Measurements from ENCODE around the gene CD82. TPM values are rescaled to one million over a fixed set of nuclear protein-coding genes. Genes with fewer than 3 reads are reported as not detected.

CD82 gene
- total and polyA plus RNA-seq, 12 donors: 2.3 to 53.4 (median 17.8) TPM

DNA sequence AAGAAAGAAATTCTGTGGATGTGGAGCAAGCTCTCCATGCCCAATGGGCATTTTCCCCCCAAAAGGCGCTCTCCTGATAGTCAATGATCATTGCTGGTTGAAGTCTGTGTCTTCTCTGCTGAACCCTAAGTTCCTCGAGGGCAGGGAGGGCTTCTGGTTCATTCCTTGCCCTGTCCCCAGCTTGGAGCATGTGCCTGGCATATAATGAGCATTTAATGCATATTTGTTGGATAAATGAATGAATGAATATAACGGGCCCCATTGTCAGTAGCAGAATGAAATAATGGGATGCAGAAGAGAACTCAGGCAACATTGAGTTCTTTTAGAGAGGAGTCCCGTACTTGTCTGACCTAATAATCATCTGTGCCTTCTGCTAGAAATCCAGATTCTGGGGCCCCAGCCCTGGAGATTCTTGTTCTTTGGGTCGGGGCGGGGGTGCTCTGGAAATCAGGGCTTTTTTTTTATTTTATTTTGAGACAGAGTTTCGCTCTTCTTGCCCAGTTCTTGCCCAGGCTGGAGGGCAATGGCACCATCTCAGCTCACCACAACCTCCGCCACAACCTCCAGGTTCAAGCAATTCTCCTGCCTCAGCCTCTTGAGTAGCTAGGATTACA, 64.4 kb downstream of the CD82 start:
- Histone ChIP-seq H3K4me3 (no peak overlapping the region), H3K36me3 (replicated peaks in 1 of 2) (no peaks in the 10 kb centered on the region), H3K27ac (no peak overlapping the region), H3K4me1 (replicated peaks in 1 of 2) (peaks cover 9 to 15% of the 10 kb centered on the region in 2 donors), H3K9me3 (replicated peaks in 1 of 3) (no peaks in the 10 kb centered on the region), H3K27me3 (no peaks in the 10 kb centered on the region)
- intact Hi-C loops (cut with DNase I): loop anchor here (5.0 to 10.0 kb wide), 3 partner anchors 87 to 267 kb away; no protein-coding TSS in a partner anchor
- 85 to 96% (median 91%) methylated on average over 8 of the region's 8 CpGs for WGBS, 4 donors
- TF ChIP-seq CTCF (IDR thresholded peaks at IDR 0.05) (no peak), POLR2A (IDR thresholded peaks at IDR 0.05) (no peak)
- peak in 3 of 7 donors; percentile 7 to 14 (median 8) for DNase-seq

- intact Hi-C loops (cut with DNase I): no loop called here
- WGBS, 4 donors: 88 to 95% (median 92%) methylated on average over 7 of the region's 7 CpGs
- Histone ChIP-seq H3K36me3 (replicated peaks in 1 of 2) (no peaks in the 10 kb centered on the region), H3K4me1 (replicated peaks in 1 of 2) (peaks cover 9 to 18% of the 10 kb centered on the region in 2 donors), H3K4me3 (no peak overlapping the region), H3K27me3 (no peaks in the 10 kb centered on the region), H3K9me3 (replicated peaks in 1 of 3) (no peaks in the 10 kb centered on the region), H3K27ac (no peak overlapping the region)
- TF ChIP-seq CTCF (IDR thresholded peaks at IDR 0.05) (no peak), POLR2A (IDR thresholded peaks at IDR 0.05) (no peak)
- DNase-seq: peak in 3 of 7 donors; percentile 12 to 34 (median 12)
These were observed 65.2 kb downstream of the CD82 start for GRCh38 chr11:44630511-44631210.

GRCh38 chr11:44631831-44632230, 66.4 kb downstream of the CD82 start:
- TF ChIP-seq CTCF (IDR thresholded peaks at IDR 0.05): no peak
- no peak for TF ChIP-seq POLR2A (IDR thresholded peaks at IDR 0.05)
- H3K27me3 ChIP-seq: no peaks in the 10 kb centered on the region
- H3K27ac ChIP-seq: no peak overlapping the region
- H3K4me3 ChIP-seq: no peak overlapping the region
- intact Hi-C loops (cut with DNase I): no loop called here
- H3K4me1 ChIP-seq (replicated peaks in 1 of 2): peaks cover 9 to 18% of the 10 kb centered on the region in 2 donors
- H3K9me3 ChIP-seq (replicated peaks in 1 of 3): no peaks in the 10 kb centered on the region
- peak in 3 of 7 donors; percentile 9 to 45 (median 12) for DNase-seq
- WGBS, 4 donors: 74 to 81% (median 80%) methylated on average over 4 to 6 of the region's 6 CpGs
- no peaks in the 10 kb centered on the region for H3K36me3 ChIP-seq (replicated peaks in 1 of 2)

DNA sequence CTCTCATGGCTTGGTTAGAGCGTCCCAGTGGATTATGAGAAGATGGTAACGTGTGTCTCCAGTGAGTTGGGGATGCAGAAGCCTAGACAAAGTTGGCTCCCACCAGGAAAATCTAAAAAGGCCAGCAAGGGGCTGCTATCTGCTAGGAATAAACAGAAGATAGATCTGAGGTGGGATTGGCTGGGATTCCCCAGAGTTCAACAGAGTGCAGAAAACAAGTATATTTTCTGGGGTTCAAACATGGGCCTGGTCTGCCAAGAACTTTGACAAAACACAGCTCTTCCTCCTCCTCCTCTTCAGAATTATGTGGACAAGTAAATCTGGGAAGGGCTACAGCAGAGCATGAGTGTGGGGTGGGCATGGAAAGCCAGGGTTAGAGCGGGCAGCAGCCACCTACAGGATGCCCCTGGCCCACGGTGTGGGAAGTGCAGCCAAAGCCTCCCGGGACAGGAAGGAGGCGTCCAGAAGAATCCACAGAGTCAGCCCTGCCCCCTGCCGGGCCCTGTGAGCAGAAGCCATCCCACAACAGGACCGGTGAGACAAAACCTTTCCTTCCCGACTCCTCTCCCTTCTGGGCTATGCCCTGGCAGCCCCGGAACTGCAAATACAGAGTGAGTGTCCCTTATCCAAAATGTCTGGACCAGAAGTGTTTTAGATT, 67.1 kb downstream of the CD82 start:
- H3K27me3 ChIP-seq: no peaks in the 10 kb centered on the region
- peak; percentile 15 to 39 (median 31) for TF ChIP-seq CTCF (IDR thresholded peaks at IDR 0.05)
- no peak for TF ChIP-seq POLR2A (IDR thresholded peaks at IDR 0.05)
- H3K4me3 ChIP-seq: no peak overlapping the region
- H3K9me3 ChIP-seq (replicated peaks in 1 of 3): no peaks in the 10 kb centered on the region
- peaks cover 9 to 17% of the 10 kb centered on the region in 2 donors for H3K4me1 ChIP-seq (replicated peaks in 1 of 2)
- DNase-seq: peak; percentile 28 to 64 (median 44)
- WGBS, 4 donors: 41 to 71% (median 59%) methylated on average over 10 of the region's 10 CpGs
- no peaks in the 10 kb centered on the region for H3K36me3 ChIP-seq (replicated peaks in 1 of 2)
- peak overlapping the region in 1 of 5 donors; percentile 22 for H3K27ac ChIP-seq
- intact Hi-C loops (cut with DNase I): no loop called here
